Cerebellar nuclear complex (tissue), 1 donor: ENCODE measurements around the gene S100A12.

Experiments
- DNase-seq, 2 experiments: peaks; one replicate each; lab custom pipeline; 2025; lab: John Stamatoyannopoulos, UW

Gene S100A12

GRCh38 chr1:153336650-153337049 lies 38.8 kb downstream of the S100A12 start:
- no peak for DNase-seq

GRCh38 chr1:153333902-153334301 lies 41.5 kb downstream of the S100A12 start:
- DNase-seq, result no peak

- DNase-seq, result no peak
These were observed 50.5 kb downstream of the S100A12 start for GRCh38 chr1:153324912-153325311.
